ENCODE data around the gene SV2C. TPM values are rescaled to one million over a fixed set of nuclear protein-coding genes. Genes with fewer than 3 reads are reported as not detected.

SV2C gene
- total and polyA plus RNA-seq, 2 donors (not counting 1 experiment from before 2014, with no cell fraction given), result not detected

DNA sequence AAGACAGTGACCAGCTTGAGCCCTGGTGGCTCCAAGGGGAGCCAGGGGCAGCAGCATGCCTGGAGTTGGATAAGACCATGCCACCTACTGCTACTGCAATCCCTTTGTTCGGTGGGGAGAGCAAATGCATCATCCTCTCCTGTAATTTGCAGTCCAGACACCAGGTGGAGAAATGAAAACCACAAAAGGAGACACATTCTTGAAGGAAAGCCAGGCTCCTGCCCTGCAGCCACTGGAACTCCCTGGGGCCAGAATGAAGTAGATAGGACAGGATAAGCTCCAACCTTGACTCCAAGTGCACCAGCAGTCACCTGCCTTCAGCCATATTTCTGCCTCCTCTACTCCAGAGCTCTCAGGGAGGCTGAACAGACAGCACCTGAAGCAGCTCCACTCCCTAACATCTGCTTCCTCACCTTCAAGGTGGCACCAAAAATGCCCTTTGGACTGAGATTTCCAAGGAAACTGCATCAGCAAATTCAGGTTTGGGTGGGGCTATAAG, 254.8 kb downstream of the SV2C start:
- Histone ChIP-seq H3K36me3 (ENCODE audit: control insufficient read depth, insufficient read depth, low read length) (no peaks in the 10 kb centered on the region), H3K79me2 (ENCODE audit: control insufficient read depth, insufficient read depth, low read length) (no peaks in the 10 kb centered on the region), H3K9me3 (ENCODE audit: control insufficient read depth, insufficient read depth, low read depth, low read length) (no peaks in the 10 kb centered on the region), H2AFZ (ENCODE audit: low read length) (no peak overlapping the region), H3K4me1 (ENCODE audit: control insufficient read depth, extremely low read depth, insufficient read depth, low read length) (no peaks in the 10 kb centered on the region), H3K4me3 (replicated peaks in 1 of 4; ENCODE audit: control extremely low read depth in 1 of 4, insufficient read depth in 1 of 4, low read depth in 3 of 4, low read length in 4 of 4) (no peak overlapping the region), H4K20me1 (ENCODE audit: control insufficient read depth, extremely low read depth, insufficient read depth, low read length) (no peaks in the 10 kb centered on the region), H3K9ac (ENCODE audit: insufficient read depth, low read length) (no peak overlapping the region), H3K27ac (ENCODE audit: insufficient read depth, low read length) (no peak overlapping the region), H3K4me2 (ENCODE audit: extremely low read depth, insufficient read depth, low read length) (no peak overlapping the region), H3K27me3 (ENCODE audit: control insufficient read depth, insufficient read depth, low read length) (no peaks in the 10 kb centered on the region)
- no peak for TF ChIP-seq EZH2 (IDR thresholded peaks at IDR 0.05; ENCODE audit: low read length, missing control alignments)
- TF ChIP-seq, protein P1, sequence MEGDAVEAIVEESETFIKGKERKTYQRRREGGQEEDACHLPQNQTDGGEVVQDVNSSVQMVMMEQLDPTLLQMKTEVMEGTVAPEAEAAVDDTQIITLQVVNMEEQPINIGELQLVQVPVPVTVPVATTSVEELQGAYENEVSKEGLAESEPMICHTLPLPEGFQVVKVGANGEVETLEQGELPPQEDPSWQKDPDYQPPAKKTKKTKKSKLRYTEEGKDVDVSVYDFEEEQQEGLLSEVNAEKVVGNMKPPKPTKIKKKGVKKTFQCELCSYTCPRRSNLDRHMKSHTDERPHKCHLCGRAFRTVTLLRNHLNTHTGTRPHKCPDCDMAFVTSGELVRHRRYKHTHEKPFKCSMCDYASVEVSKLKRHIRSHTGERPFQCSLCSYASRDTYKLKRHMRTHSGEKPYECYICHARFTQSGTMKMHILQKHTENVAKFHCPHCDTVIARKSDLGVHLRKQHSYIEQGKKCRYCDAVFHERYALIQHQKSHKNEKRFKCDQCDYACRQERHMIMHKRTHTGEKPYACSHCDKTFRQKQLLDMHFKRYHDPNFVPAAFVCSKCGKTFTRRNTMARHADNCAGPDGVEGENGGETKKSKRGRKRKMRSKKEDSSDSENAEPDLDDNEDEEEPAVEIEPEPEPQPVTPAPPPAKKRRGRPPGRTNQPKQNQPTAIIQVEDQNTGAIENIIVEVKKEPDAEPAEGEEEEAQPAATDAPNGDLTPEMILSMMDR (conservative IDR thresholded peaks at IDR 0.05 in 1 of 2, IDR thresholded peaks at IDR 0.05 in 1 of 2; ENCODE audit: low read depth in 1 of 2, low read length in 2 of 2), result no peak
- peak; percentile 8 to 76 for DNase-seq (ENCODE audit: low read depth in 2 of 2)

DNA sequence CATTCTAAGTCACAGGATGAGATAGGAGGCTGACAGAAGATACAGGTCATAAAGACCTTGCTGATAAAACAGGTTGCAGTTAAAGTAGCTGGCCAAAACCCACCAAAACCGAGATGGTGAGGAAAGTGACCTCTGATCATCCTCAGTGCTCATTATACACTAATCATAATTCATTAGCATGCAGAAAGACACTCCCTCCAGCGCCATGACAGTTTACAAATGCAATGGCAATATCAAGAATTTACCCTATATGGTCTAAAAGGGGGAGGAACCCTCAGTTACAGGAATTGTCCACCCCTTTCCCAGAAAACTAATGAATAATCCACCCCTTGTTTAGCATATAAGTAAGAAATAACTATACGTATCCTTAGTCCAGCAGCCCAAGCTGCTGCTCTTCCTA, 256.7 kb downstream of the SV2C start:
- no peak overlapping the region for H3K4me2 ChIP-seq (ENCODE audit: extremely low read depth, insufficient read depth, low read length)
- H3K36me3 ChIP-seq (ENCODE audit: control insufficient read depth, insufficient read depth, low read length), result no peaks in the 10 kb centered on the region
- DNase-seq (ENCODE audit: low read depth in 2 of 2), result no peak
- H3K4me1 ChIP-seq (ENCODE audit: control insufficient read depth, extremely low read depth, insufficient read depth, low read length), result no peaks in the 10 kb centered on the region
- no peaks in the 10 kb centered on the region for H3K9me3 ChIP-seq (ENCODE audit: control insufficient read depth, insufficient read depth, low read depth, low read length)
- no peaks in the 10 kb centered on the region for H3K27me3 ChIP-seq (ENCODE audit: control insufficient read depth, insufficient read depth, low read length)
- no peak for TF ChIP-seq EZH2 (IDR thresholded peaks at IDR 0.05; ENCODE audit: low read length, missing control alignments)
- TF ChIP-seq, protein P1 (conservative IDR thresholded peaks at IDR 0.05 in 1 of 2, IDR thresholded peaks at IDR 0.05 in 1 of 2; ENCODE audit: low read depth in 1 of 2, low read length in 2 of 2), result no peak
- H3K27ac ChIP-seq (ENCODE audit: insufficient read depth, low read length), result no peak overlapping the region
- no peak overlapping the region for H3K9ac ChIP-seq (ENCODE audit: insufficient read depth, low read length)
- H3K4me3 ChIP-seq (replicated peaks in 1 of 4; ENCODE audit: control extremely low read depth in 1 of 4, insufficient read depth in 1 of 4, low read depth in 3 of 4, low read length in 4 of 4), result no peak overlapping the region
- H2AFZ ChIP-seq (ENCODE audit: low read length), result no peak overlapping the region
- no peaks in the 10 kb centered on the region for H4K20me1 ChIP-seq (ENCODE audit: control insufficient read depth, extremely low read depth, insufficient read depth, low read length)
- H3K79me2 ChIP-seq (ENCODE audit: control insufficient read depth, insufficient read depth, low read length), result no peaks in the 10 kb centered on the region

DNA sequence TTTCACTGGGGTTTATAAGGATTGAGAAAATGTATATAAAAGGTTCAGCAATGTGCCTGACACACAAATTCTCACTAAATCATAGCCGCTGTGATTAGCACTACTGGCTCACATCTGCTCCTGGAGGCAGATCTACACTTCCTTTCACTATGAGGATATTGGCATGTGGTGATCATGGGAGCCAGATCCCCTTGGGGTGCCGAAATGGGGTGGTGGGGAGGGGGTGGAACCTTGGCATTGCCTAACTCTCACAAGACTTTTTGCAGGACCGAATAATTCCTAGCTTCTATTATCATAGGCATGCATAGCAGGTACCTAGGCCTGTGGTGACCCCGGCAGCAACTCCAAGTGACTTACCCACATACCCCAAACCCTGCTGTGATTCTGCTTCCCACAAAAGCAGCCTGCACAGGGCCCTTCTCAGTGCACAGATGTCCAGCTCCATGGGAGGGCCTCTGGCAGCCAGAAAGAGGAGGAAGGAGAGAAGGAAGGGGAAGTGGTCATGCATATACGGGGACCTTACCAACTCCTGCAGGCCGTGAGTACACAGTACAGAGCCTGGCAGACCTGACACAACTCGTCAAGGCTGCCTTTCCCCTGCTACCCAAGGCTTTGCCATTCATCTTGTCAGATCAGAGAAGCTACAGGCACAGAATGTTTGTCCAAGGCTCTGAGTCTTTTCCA, 258.6 kb downstream of the SV2C start:
- H4K20me1 ChIP-seq (ENCODE audit: control insufficient read depth, extremely low read depth, insufficient read depth, low read length), result no peaks in the 10 kb centered on the region
- no peak overlapping the region for H3K9ac ChIP-seq (ENCODE audit: insufficient read depth, low read length)
- H3K9me3 ChIP-seq (ENCODE audit: control insufficient read depth, insufficient read depth, low read depth, low read length), result no peaks in the 10 kb centered on the region
- no peak for TF ChIP-seq EZH2 (IDR thresholded peaks at IDR 0.05; ENCODE audit: low read length, missing control alignments)
- TF ChIP-seq, protein P1 (conservative IDR thresholded peaks at IDR 0.05 in 1 of 2, IDR thresholded peaks at IDR 0.05 in 1 of 2; ENCODE audit: low read depth in 1 of 2, low read length in 2 of 2), result no peak
- H2AFZ ChIP-seq (ENCODE audit: low read length), result no peak overlapping the region
- no peaks in the 10 kb centered on the region for H3K79me2 ChIP-seq (ENCODE audit: control insufficient read depth, insufficient read depth, low read length)
- DNase-seq (ENCODE audit: low read depth in 2 of 2), result no peak
- no peak overlapping the region for H3K4me2 ChIP-seq (ENCODE audit: extremely low read depth, insufficient read depth, low read length)
- no peaks in the 10 kb centered on the region for H3K36me3 ChIP-seq (ENCODE audit: control insufficient read depth, insufficient read depth, low read length)
- no peak overlapping the region for H3K4me3 ChIP-seq (replicated peaks in 1 of 4; ENCODE audit: control extremely low read depth in 1 of 4, insufficient read depth in 1 of 4, low read depth in 3 of 4, low read length in 4 of 4)
- no peaks in the 10 kb centered on the region for H3K4me1 ChIP-seq (ENCODE audit: control insufficient read depth, extremely low read depth, insufficient read depth, low read length)
- no peaks in the 10 kb centered on the region for H3K27me3 ChIP-seq (ENCODE audit: control insufficient read depth, insufficient read depth, low read length)
- H3K27ac ChIP-seq (ENCODE audit: insufficient read depth, low read length), result no peak overlapping the region

Measured in fibroblast of lung (primary cell).